Neutrophil (primary cell): ENCODE data around the gene NCOA5.

Experiments
- H3K27ac ChIP-seq: fragments of 200-600 bp; sonication (generic); 2 replicates; pipeline ENCODE4 v1.5.1; 2016; ENCODE audit warnings: mild to moderate bottlenecking, moderate library complexity
- H3K27me3 ChIP-seq: fragments of 200-600 bp; sonication (generic); 2 replicates; pipeline ENCODE4 v1.6.0; 2016; ENCODE audit warnings: mild to moderate bottlenecking
- H3K36me3 ChIP-seq: fragments of 200-600 bp; sonication (generic); 2 replicates; pipeline ENCODE4 v1.5.1; 2017
- H3K4me1 ChIP-seq, 2 experiments: fragments of 200-600 bp in 1 of 2; sonication (generic) in 1 of 2; 1 replicate in 1 of 2; 2 replicates in 1 of 2; pipeline versions ENCODE4 v1.5.1 to v1.6.1; 2013 to 2016; ENCODE audit warnings: low read depth in 1 of 2, low read length in 1 of 2, mild to moderate bottlenecking in 1 of 2, moderate library complexity in 1 of 2; ENCODE audit not compliant: control insufficient read depth in 1 of 2, insufficient read depth in 1 of 2
- H3K4me3 ChIP-seq, 2 experiments: fragments of 200-600 bp in 1 of 2; sonication (generic) in 1 of 2; 1 replicate in 1 of 2; 2 replicates in 1 of 2; pipeline ENCODE4 v1.5.1; 2013 to 2016; ENCODE audit warnings: low read depth in 1 of 2, low read length in 1 of 2, mild to moderate bottlenecking in 1 of 2, moderate library complexity in 1 of 2
- H3K9me3 ChIP-seq: fragments of 200-600 bp; sonication (generic); 2 replicates; pipeline ENCODE4 v1.5.1; 2016
- TF ChIP-seq, protein P1 (sequence below): fragments of 200-600 bp; sonication (generic); IDR thresholded peaks from 2 replicates; pipeline ENCODE4 v1.5.1; 2016; ENCODE audit warnings: antibody characterized with exemption

Gene NCOA5

DNA sequence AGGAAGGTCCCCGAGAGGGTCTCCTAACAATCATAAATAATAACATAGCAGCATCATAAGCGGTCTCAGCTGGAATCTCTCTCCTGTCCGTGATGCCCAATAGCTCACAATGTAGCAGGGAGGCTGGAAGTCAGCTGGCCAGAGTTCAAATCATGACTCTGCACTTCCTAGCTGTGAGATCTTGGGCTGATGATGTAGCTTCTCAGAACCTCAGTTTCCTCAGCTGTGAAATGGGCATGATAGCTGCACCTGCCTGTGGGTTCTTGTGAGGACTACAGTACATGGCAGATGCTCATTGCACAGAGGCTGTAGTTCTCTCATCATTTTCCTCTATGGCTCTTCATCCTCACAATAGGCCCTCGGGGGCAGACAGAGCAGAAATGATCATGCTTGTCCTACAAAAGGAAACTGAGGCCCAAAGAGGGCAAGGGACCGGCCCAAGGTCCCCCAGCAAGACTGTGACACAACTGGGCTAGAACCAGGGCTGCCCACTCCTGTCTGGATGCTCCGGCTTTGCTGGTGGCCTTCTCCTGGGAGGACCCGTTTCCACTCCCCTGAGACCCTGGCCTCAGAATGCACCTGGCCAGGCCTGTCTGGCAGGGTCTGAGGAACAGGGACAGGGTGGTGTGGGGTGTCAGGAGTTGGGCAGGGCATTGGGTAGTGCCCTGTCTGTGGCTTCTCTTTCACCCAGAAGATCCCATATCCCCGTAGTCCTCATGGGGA lies 43.0 kb downstream of the NCOA5 start:
- TF ChIP-seq, protein P1, sequence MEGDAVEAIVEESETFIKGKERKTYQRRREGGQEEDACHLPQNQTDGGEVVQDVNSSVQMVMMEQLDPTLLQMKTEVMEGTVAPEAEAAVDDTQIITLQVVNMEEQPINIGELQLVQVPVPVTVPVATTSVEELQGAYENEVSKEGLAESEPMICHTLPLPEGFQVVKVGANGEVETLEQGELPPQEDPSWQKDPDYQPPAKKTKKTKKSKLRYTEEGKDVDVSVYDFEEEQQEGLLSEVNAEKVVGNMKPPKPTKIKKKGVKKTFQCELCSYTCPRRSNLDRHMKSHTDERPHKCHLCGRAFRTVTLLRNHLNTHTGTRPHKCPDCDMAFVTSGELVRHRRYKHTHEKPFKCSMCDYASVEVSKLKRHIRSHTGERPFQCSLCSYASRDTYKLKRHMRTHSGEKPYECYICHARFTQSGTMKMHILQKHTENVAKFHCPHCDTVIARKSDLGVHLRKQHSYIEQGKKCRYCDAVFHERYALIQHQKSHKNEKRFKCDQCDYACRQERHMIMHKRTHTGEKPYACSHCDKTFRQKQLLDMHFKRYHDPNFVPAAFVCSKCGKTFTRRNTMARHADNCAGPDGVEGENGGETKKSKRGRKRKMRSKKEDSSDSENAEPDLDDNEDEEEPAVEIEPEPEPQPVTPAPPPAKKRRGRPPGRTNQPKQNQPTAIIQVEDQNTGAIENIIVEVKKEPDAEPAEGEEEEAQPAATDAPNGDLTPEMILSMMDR, result no peak
- no peak overlapping the region for H3K4me3 ChIP-seq
- no peaks in the 10 kb centered on the region for H3K9me3 ChIP-seq
- H3K4me1 ChIP-seq, result no peaks in the 10 kb centered on the region
- peaks cover 92% of the 10 kb centered on the region for H3K27me3 ChIP-seq
- H3K36me3 ChIP-seq, result no peaks in the 10 kb centered on the region
- no peak overlapping the region for H3K27ac ChIP-seq

DNA sequence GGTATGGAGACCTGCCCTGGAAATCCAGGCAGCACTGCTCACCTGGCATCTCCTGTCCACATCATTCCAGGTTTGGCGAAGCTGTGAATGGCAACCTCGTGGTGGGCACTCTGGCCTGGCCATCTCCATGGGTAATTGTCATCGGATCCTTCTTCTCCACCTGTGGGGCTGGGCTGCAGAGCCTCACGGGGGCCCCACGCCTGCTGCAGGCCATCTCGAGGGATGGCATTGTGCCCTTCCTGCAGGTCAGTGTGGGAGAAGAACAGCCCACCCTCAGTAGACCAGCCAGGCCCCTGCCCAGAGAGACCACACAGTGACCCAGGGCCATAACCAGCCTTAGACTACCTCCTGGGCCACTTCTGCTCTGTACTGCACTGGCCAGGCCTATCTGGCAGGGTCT lies 44.9 kb downstream of the NCOA5 start:
- Histone ChIP-seq H3K4me3 (no peak overlapping the region), H3K36me3 (no peaks in the 10 kb centered on the region), H3K9me3 (no peaks in the 10 kb centered on the region), H3K27ac (no peak overlapping the region), H3K27me3 (peaks cover 91% of the 10 kb centered on the region), H3K4me1 (no peaks in the 10 kb centered on the region)
- TF ChIP-seq, protein P1, result no peak

DNA sequence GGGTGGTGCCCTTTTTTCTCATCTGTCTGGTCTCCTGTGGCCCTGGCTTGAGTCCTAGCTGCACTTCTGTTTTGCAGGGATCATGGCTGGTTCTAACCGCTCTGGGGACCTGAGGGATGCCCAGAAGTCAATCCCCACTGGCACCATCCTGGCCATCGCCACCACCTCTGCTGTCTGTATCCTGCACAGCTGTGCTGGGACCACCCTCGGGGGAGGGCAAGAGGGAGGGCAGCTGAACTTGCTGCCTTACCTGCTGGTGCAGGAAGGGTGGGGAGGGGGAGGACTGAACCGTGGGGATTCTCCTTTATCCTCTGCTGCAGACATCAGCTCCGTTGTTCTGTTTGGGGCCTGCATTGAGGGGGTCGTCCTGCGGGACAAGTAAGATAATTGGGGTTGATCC lies 46.2 kb downstream of the NCOA5 start:
- no peaks in the 10 kb centered on the region for H3K36me3 ChIP-seq
- H3K4me1 ChIP-seq, result no peaks in the 10 kb centered on the region
- no peak overlapping the region for H3K4me3 ChIP-seq
- TF ChIP-seq, protein P1, result no peak
- H3K9me3 ChIP-seq, result no peaks in the 10 kb centered on the region
- peaks cover 84% of the 10 kb centered on the region for H3K27me3 ChIP-seq
- no peak overlapping the region for H3K27ac ChIP-seq

DNA sequence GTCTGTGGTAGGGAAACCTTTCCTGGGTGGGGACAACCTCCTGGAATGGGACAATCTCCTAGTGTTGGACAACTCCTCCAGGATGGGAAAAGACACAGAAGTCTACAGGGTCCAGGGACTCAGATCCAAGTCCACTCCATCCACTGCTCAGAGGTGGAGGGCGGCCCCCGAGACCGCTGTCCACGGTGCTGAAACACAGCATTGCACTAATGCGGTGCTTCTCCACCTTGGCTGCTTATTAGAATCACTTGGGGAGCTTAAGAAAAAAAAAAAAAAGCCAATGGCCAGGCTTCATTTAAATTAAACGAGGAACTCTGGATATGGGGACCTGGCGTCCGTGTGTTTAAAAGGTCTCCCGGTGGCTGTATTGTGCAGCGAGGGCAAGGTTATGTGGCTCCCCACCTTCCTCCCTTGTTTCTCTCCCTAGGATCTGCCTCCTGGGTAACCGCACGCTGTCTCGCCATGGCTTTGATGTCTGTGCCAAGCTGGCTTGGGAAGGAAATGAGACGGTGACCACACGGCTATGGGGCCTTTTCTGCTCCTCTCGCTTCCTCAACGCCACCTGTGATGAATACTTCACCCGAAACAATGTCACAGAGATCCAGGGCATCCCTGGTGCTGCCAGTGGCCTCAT lies 48.7 kb downstream of the NCOA5 start:
- peaks cover 89% of the 10 kb centered on the region for H3K27me3 ChIP-seq
- no peaks in the 10 kb centered on the region for H3K36me3 ChIP-seq
- no peaks in the 10 kb centered on the region for H3K4me1 ChIP-seq
- no peaks in the 10 kb centered on the region for H3K9me3 ChIP-seq
- no peak overlapping the region for H3K4me3 ChIP-seq
- TF ChIP-seq, protein P1, result no peak
- H3K27ac ChIP-seq, result no peak overlapping the region

DNA sequence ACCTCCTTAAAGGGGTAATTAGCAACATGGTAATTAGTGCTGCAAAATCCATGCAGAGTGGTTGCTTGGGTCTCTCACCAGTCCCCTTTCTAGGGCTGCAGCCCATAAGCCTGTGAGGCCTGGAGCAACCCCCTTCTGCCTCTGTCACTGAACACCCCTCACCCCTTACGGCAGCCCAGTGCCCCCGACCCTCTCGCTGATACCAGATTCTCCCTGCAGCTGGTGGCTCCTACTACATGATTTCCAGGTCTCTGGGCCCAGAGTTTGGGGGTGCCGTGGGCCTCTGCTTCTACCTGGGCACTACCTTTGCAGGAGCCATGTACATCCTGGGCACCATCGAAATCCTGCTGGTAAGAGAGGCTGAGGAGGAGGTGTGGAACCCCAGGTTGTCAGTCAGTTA lies 52.7 kb downstream of the NCOA5 start:
- Histone ChIP-seq H3K4me1 (no peaks in the 10 kb centered on the region), H3K4me3 (no peak overlapping the region), H3K9me3 (no peaks in the 10 kb centered on the region), H3K27me3 (peaks cover 90% of the 10 kb centered on the region), H3K36me3 (no peaks in the 10 kb centered on the region), H3K27ac (no peak overlapping the region)
- TF ChIP-seq, protein P1, result no peak
